ENCODE measurements around the gene ATP10A. TPM values are rescaled to one million over a fixed set of nuclear protein-coding genes. Genes with fewer than 3 reads are reported as not detected.

ATP10A gene
- polyA plus RNA-seq, 3 donors, result 0.71 to 3.9 (median 0.92) TPM

DNA sequence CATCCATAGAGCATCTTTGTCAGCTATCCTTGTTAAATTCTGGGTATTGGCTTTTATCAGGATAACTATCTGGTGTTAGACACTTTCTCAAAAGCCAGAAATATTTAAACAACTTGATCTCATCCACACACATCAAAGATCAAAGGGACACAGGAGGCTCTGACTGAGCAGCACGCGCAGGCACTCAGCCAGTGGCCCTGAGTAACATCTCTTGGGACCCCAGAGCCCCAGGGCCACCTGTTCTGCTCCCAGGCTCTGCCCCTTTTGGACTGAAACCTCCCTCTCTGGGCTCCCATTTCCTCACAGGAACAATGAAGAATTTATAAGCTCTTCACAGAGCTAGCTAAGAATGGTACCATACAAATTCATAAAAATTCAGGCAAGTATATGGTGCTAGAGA lies 16.1 kb downstream of the ATP10A start:
- Mint-ChIP-seq H3K27ac (peak overlapping the region in 1 of 7 donors; percentile 68), H3K27me3 (ENCODE audit: low read depth in 3 of 3) (peaks cover 0 to 1% (median 0%) of the 10 kb centered on the region in 3 donors), H3K9me3 (peaks cover 0 to 4% (median 0%) of the 10 kb centered on the region in 7 donors), H3K36me3 (peaks cover 0 to 7% of the 10 kb centered on the region in 2 donors), H3K4me1 (peaks cover 36% of the 10 kb centered on the region), H3K4me3 (no peak overlapping the region)
- H2AFZ ChIP-seq (ENCODE audit: insufficient read depth, low read depth, low read length, poor library complexity, severe bottlenecking), result no peak overlapping the region
- H3K79me2 ChIP-seq (ENCODE audit: insufficient read depth, low read length), result peaks cover 32% of the 10 kb centered on the region
- no peaks in the 10 kb centered on the region for H3K27me3 ChIP-seq (ENCODE audit: control insufficient read depth in 2 of 2, insufficient read depth in 2 of 2, low read length in 2 of 2)
- 100% methylated on average over 1 of the region's 2 CpGs for WGBS (ENCODE audit: insufficient coverage)
- H4K20me1 ChIP-seq (ENCODE audit: insufficient read depth, low read length), result no peaks in the 10 kb centered on the region
- TF ChIP-seq, protein P1, sequence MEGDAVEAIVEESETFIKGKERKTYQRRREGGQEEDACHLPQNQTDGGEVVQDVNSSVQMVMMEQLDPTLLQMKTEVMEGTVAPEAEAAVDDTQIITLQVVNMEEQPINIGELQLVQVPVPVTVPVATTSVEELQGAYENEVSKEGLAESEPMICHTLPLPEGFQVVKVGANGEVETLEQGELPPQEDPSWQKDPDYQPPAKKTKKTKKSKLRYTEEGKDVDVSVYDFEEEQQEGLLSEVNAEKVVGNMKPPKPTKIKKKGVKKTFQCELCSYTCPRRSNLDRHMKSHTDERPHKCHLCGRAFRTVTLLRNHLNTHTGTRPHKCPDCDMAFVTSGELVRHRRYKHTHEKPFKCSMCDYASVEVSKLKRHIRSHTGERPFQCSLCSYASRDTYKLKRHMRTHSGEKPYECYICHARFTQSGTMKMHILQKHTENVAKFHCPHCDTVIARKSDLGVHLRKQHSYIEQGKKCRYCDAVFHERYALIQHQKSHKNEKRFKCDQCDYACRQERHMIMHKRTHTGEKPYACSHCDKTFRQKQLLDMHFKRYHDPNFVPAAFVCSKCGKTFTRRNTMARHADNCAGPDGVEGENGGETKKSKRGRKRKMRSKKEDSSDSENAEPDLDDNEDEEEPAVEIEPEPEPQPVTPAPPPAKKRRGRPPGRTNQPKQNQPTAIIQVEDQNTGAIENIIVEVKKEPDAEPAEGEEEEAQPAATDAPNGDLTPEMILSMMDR (IDR thresholded peaks at IDR 0.05), result no peak
- no peak overlapping the region for H3K27ac ChIP-seq (ENCODE audit: low read depth in 1 of 2, low read length in 2 of 2)
- no peak overlapping the region for H3K4me3 ChIP-seq (replicated peaks in 1 of 3; ENCODE audit: low read depth in 2 of 3, low read length in 3 of 3)
- no peaks in the 10 kb centered on the region for H3K9me3 ChIP-seq (replicated peaks in 1 of 2; ENCODE audit: control insufficient read depth in 1 of 2, insufficient read depth in 1 of 2, low read length in 2 of 2)
- DNase-seq, result no peak
- no peaks in the 10 kb centered on the region for H3K36me3 ChIP-seq (replicated peaks in 1 of 2; ENCODE audit: control insufficient read depth in 1 of 2, insufficient read depth in 2 of 2, low read length in 2 of 2)
- intact Hi-C loops (cut with micrococcal nuclease), result no loop called here
- no peak overlapping the region for H3K4me2 ChIP-seq (replicated peaks; ENCODE audit: extremely low read depth, low read length, poor library complexity, severe bottlenecking)
- H3K9ac ChIP-seq (ENCODE audit: insufficient read depth, low read length, poor library complexity, severe bottlenecking), result no peak overlapping the region
- H3K4me1 ChIP-seq (ENCODE audit: control insufficient read depth in 1 of 2, insufficient read depth in 2 of 2, low read length in 2 of 2), result peaks cover 31 to 33% of the 10 kb centered on the region in 2 donors

DNA sequence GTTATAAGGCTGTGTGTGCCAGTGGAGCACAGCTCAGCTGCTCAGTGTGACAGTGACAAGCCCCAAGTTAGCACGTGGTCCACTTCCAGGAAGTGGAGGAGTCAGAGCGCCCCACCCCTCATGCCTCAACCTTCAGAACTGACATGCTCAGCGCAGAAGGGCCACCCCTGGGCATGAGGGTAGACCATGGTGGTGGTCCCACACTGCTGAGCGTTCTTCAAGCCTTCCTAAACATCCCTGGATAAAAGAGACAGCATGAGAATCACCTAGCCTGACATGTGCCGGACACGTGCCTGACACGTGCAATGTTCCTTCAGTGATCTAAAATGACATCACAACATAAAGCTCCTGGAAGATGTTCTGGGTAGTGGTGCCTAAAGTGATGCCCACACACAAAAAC lies 16.8 kb downstream of the ATP10A start:
- no peak overlapping the region for H3K4me3 ChIP-seq (replicated peaks in 1 of 3; ENCODE audit: low read depth in 2 of 3, low read length in 3 of 3)
- H4K20me1 ChIP-seq (ENCODE audit: insufficient read depth, low read length), result no peaks in the 10 kb centered on the region
- H3K9me3 Mint-ChIP-seq, result peaks cover 0 to 4% (median 0%) of the 10 kb centered on the region in 7 donors
- peaks cover 0 to 1% (median 0%) of the 10 kb centered on the region in 3 donors for H3K27me3 Mint-ChIP-seq (ENCODE audit: low read depth in 3 of 3)
- H3K27ac Mint-ChIP-seq, result peak overlapping the region in 3 of 7 donors; percentile 8 to 35 (median 14)
- no peaks in the 10 kb centered on the region for H3K9me3 ChIP-seq (replicated peaks in 1 of 2; ENCODE audit: control insufficient read depth in 1 of 2, insufficient read depth in 1 of 2, low read length in 2 of 2)
- no peak overlapping the region for H3K4me3 Mint-ChIP-seq
- peaks cover 25% of the 10 kb centered on the region for H3K79me2 ChIP-seq (ENCODE audit: insufficient read depth, low read length)
- H2AFZ ChIP-seq (ENCODE audit: insufficient read depth, low read depth, low read length, poor library complexity, severe bottlenecking), result no peak overlapping the region
- TF ChIP-seq, protein P1 (IDR thresholded peaks at IDR 0.05), result no peak
- no peaks in the 10 kb centered on the region for H3K36me3 ChIP-seq (replicated peaks in 1 of 2; ENCODE audit: control insufficient read depth in 1 of 2, insufficient read depth in 2 of 2, low read length in 2 of 2)
- no peaks in the 10 kb centered on the region for H3K27me3 ChIP-seq (ENCODE audit: control insufficient read depth in 2 of 2, insufficient read depth in 2 of 2, low read length in 2 of 2)
- H3K9ac ChIP-seq (ENCODE audit: insufficient read depth, low read length, poor library complexity, severe bottlenecking), result no peak overlapping the region
- no peak overlapping the region for H3K4me2 ChIP-seq (replicated peaks; ENCODE audit: extremely low read depth, low read length, poor library complexity, severe bottlenecking)
- peaks cover 0 to 7% of the 10 kb centered on the region in 2 donors for H3K36me3 Mint-ChIP-seq
- no peak for DNase-seq
- H3K27ac ChIP-seq (ENCODE audit: low read depth in 1 of 2, low read length in 2 of 2), result no peak overlapping the region
- peaks cover 24 to 26% of the 10 kb centered on the region in 2 donors for H3K4me1 ChIP-seq (ENCODE audit: control insufficient read depth in 1 of 2, insufficient read depth in 2 of 2, low read length in 2 of 2)
- H3K4me1 Mint-ChIP-seq, result peaks cover 29% of the 10 kb centered on the region
- WGBS (ENCODE audit: insufficient coverage), result 59% methylated on average over 4 of the region's 7 CpGs
- intact Hi-C loops (cut with micrococcal nuclease), result no loop called here

Measured in CD14-positive monocyte (primary cell).